ENCODE data around the gene TMEM222.

TMEM222 gene

GRCh38 chr1:27327964-27328363 lies 6.0 kb downstream of the TMEM222 start:
- no peak for DNase-seq (ENCODE audit: low read depth)
- TF ChIP-seq CTCF (IDR thresholded peaks at IDR 0.05; ENCODE audit: low read depth, low read length) (no peak), POLR2A (IDR thresholded peaks at IDR 0.05; ENCODE audit: extremely low read depth, insufficient read length) (no peak)
- no peak overlapping the region for H3K4me3 ChIP-seq (ENCODE audit: low read depth, low read length)

DNA sequence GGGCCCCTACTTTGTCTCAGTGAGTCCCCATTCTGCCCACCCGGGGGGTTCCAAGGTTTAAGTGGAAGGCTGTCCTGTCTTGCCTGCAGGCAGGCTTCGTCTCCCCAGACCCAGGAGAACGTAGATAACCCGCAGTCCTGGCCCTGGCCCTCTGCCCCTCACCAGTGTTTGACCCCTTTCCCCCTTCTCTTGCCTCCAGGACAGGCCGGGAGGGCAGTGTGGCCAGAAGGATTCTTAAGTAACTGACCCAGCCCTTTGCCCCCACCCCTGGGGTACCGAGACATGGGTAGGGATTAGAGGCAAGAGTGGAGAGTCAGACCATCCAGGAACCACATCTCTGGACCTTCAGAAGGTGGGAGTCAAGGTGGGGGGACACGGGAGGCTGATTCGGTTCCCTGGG lies 8.8 kb downstream of the TMEM222 start:
- no peak overlapping the region for H3K4me3 ChIP-seq (ENCODE audit: low read depth, low read length)
- DNase-seq (ENCODE audit: low read depth): no peak
- no peak for TF ChIP-seq CTCF (IDR thresholded peaks at IDR 0.05; ENCODE audit: low read depth, low read length)
- TF ChIP-seq POLR2A (IDR thresholded peaks at IDR 0.05; ENCODE audit: extremely low read depth, insufficient read length): no peak
- no peak for TF ChIP-seq MYC (IDR thresholded peaks at IDR 0.05; ENCODE audit: low read depth, low read length)
- no peak for TF ChIP-seq MAX (IDR thresholded peaks at IDR 0.05; ENCODE audit: low read depth, low read length)

DNA sequence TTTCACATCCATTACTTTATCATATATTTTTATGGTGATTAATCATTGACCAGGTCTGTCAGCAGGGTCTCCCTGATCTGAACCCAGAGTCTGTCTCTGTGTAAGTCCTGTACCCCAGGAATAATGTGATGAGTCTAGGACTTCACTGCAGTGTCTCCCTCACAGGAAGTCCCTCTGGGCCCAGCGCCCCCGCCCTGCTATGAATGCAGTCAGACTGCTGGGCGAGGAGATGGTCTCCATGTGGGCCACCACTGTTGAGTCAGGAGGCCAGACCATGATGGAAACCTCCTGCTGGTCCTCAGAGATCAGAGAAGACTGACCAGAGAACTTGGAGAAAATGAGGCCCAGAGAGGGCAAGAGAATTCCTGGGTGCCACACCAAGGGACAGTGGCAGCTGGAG lies 9.5 kb downstream of the TMEM222 start:
- no peak overlapping the region for H3K4me3 ChIP-seq (ENCODE audit: low read depth, low read length)
- DNase-seq (ENCODE audit: low read depth): no peak
- TF ChIP-seq POLR2A (IDR thresholded peaks at IDR 0.05; ENCODE audit: extremely low read depth, insufficient read length): no peak
- TF ChIP-seq MYC (IDR thresholded peaks at IDR 0.05; ENCODE audit: low read depth, low read length): no peak
- TF ChIP-seq CTCF (IDR thresholded peaks at IDR 0.05; ENCODE audit: low read depth, low read length): no peak

DNA sequence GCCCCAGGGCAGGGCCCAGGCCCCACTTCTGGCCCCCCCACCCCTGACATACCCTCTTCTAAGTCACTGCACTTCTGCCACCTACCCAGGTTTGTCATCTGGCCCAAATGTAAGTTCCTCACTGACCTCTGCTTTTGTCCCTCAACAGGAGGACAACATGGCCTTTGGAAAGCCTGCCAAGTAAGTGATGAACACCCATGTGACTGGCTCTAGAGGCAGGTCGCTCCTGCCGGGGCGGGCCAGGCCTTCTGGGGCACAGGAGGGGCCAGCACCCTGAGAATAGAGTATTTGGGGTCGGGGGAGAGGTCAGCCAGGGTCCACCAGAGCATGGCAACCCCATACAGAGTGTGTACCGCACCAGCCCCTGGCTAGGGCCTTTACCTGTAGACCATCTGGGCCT lies 10.0 kb downstream of the TMEM222 start:
- DNase-seq (ENCODE audit: low read depth): no peak
- no peak overlapping the region for H3K4me3 ChIP-seq (ENCODE audit: low read depth, low read length)
- TF ChIP-seq POLR2A (IDR thresholded peaks at IDR 0.05; ENCODE audit: extremely low read depth, insufficient read length): no peak
- TF ChIP-seq MYC (IDR thresholded peaks at IDR 0.05; ENCODE audit: low read depth, low read length): no peak
- no peak for TF ChIP-seq CTCF (IDR thresholded peaks at IDR 0.05; ENCODE audit: low read depth, low read length)
- no peak for TF ChIP-seq MAX (IDR thresholded peaks at IDR 0.05; ENCODE audit: low read depth, low read length)

DNA sequence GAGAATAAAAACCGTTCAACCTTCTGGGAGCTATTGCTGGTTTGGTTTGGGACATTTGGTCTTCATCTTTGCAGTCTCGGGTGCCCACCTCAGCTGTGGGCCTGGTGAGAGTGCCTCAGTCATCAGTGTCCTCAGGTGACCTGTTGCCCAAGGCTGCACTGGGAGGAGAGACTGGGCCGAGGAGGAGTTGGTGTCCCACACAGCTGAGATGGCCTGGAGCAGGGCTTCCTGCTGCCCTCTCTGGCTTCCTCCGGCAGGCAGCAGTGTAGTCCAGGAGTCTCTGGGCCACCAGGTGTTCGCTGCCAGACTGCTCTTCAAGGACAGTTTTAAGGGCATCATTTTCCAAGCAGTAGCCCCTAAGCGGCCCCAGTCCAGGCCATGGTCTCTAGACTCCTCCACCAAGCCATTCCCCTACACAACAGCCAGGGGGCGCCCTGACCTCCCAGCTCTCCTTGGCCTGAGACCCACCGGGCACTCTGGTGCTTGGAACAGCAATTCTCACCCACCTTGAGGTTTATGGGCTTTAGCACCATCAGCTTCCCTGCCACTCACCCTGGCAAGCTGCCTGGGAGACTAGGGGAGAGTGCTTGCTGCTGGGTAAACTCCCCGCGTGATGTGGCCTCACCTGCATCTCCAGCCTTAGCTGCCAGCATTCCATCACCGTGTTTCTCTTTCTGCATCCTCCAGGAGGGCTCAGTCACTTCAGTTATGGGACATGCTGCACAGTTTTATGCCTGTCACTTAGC lies 10.7 kb downstream of the TMEM222 start:
- peak; percentile 68 for DNase-seq (ENCODE audit: low read depth)
- no peak for TF ChIP-seq MAX (IDR thresholded peaks at IDR 0.05; ENCODE audit: low read depth, low read length)
- no peak for TF ChIP-seq POLR2A (IDR thresholded peaks at IDR 0.05; ENCODE audit: extremely low read depth, insufficient read length)
- peak; percentile 79 for TF ChIP-seq CTCF (IDR thresholded peaks at IDR 0.05; ENCODE audit: low read depth, low read length)
- H3K4me3 ChIP-seq (ENCODE audit: low read depth, low read length): no peak overlapping the region

DNA sequence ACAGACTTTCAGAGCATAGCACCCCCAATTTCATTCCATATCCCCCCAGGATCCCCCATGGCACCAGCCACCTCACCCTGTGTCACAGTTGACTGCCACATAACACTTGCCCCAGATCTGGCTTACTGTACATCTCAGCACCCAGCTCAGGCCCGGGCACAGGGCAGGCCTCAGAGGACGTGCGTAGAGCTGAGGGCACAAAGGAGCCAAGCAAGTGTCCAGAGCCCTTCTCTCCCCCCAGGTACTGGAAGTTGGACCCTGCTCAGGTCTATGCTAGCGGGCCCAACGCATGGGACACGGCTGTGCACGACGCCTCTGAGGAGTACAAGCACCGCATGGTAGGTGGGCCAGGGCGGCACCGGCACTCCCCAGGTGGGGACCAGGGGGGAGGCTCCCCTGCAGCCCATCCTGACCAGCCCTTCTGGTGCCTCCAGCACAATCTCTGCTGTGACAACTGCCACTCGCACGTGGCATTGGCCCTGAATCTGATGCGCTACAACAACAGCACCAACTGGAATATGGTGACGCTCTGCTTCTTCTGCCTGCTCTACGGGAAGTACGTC lies 11.8 kb downstream of the TMEM222 start:
- H3K4me3 ChIP-seq (ENCODE audit: low read depth, low read length): no peak overlapping the region
- DNase-seq (ENCODE audit: low read depth): no peak
- TF ChIP-seq CTCF (IDR thresholded peaks at IDR 0.05; ENCODE audit: low read depth, low read length) (no peak), MYC (IDR thresholded peaks at IDR 0.05; ENCODE audit: low read depth, low read length) (no peak), MAX (IDR thresholded peaks at IDR 0.05; ENCODE audit: low read depth, low read length) (no peak), POLR2A (IDR thresholded peaks at IDR 0.05; ENCODE audit: extremely low read depth, insufficient read length) (no peak)
